ENCODE results near the gene MRPL27.

MRPL27 gene

DNA sequence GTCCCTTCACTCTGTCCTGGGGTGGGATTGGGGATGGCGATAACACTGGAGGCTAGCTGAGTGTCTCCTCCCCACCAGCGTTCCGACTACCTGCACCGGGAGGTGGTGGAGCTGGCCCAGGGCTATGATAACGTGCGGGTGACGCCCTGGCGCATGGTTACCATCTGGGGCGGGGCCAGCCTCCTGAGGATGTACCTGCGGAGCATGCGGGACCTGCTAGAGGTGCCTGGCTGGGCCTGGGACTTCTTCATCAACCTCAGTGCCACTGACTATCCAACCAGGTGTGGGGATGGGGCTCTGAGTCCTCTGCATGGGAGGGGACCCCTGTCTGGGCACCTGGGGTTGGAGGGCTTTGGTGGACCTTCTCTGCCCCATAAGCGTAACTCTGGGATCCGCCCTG, 18.2 kb downstream of the MRPL27 start:
- no peak overlapping the region for H3K27ac ChIP-seq (replicated peaks)
- no peak overlapping the region for H3K4me3 ChIP-seq (replicated peaks; ENCODE audit: insufficient read depth, low read length)
- no peak for TF ChIP-seq SPI1 (IDR thresholded peaks at IDR 0.05; ENCODE audit: borderline replicate concordance, low read depth)
- no peak for TF ChIP-seq CTCF (IDR thresholded peaks at IDR 0.05; ENCODE audit: insufficient read depth, low read length)
- TF ChIP-seq GABPA (IDR thresholded peaks at IDR 0.05; ENCODE audit: low read depth): no peak
- TF ChIP-seq, protein P1, sequence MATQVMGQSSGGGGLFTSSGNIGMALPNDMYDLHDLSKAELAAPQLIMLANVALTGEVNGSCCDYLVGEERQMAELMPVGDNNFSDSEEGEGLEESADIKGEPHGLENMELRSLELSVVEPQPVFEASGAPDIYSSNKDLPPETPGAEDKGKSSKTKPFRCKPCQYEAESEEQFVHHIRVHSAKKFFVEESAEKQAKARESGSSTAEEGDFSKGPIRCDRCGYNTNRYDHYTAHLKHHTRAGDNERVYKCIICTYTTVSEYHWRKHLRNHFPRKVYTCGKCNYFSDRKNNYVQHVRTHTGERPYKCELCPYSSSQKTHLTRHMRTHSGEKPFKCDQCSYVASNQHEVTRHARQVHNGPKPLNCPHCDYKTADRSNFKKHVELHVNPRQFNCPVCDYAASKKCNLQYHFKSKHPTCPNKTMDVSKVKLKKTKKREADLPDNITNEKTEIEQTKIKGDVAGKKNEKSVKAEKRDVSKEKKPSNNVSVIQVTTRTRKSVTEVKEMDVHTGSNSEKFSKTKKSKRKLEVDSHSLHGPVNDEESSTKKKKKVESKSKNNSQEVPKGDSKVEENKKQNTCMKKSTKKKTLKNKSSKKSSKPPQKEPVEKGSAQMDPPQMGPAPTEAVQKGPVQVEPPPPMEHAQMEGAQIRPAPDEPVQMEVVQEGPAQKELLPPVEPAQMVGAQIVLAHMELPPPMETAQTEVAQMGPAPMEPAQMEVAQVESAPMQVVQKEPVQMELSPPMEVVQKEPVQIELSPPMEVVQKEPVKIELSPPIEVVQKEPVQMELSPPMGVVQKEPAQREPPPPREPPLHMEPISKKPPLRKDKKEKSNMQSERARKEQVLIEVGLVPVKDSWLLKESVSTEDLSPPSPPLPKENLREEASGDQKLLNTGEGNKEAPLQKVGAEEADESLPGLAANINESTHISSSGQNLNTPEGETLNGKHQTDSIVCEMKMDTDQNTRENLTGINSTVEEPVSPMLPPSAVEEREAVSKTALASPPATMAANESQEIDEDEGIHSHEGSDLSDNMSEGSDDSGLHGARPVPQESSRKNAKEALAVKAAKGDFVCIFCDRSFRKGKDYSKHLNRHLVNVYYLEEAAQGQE (IDR thresholded peaks at IDR 0.05; ENCODE audit: insufficient replicate concordance, low read depth): no peak
- no peak; the same call in 1 of the 2 replicates for TF ChIP-seq POLR2AphosphoS5 (IDR thresholded peaks at IDR 0.05; ENCODE audit: low read depth)
- no peaks in the 10 kb centered on the region for H3K27me3 ChIP-seq (ENCODE audit: insufficient read depth, poor library complexity, severe bottlenecking)
- DNase-seq (ENCODE audit: low read depth in 1 of 2, low spot score in 1 of 2): no peak

- TF ChIP-seq, protein P1 (IDR thresholded peaks at IDR 0.05; ENCODE audit: insufficient replicate concordance, low read depth): no peak
- TF ChIP-seq SPI1 (IDR thresholded peaks at IDR 0.05; ENCODE audit: borderline replicate concordance, low read depth) (no peak), GABPA (IDR thresholded peaks at IDR 0.05; ENCODE audit: low read depth) (no peak), POLR2AphosphoS5 (IDR thresholded peaks at IDR 0.05; ENCODE audit: low read depth) (no peak), CTCF (IDR thresholded peaks at IDR 0.05; ENCODE audit: insufficient read depth, low read length) (no peak)
- H3K4me3 ChIP-seq (replicated peaks; ENCODE audit: insufficient read depth, low read length): no peak overlapping the region
- no peak overlapping the region for H3K27ac ChIP-seq (replicated peaks)
- no peaks in the 10 kb centered on the region for H3K27me3 ChIP-seq (ENCODE audit: insufficient read depth, poor library complexity, severe bottlenecking)
- DNase-seq (ENCODE audit: low read depth in 1 of 2, low spot score in 1 of 2): no peak
Measured at GRCh38 chr17:50354198-50354597, 18.8 kb downstream of the MRPL27 start.

DNA sequence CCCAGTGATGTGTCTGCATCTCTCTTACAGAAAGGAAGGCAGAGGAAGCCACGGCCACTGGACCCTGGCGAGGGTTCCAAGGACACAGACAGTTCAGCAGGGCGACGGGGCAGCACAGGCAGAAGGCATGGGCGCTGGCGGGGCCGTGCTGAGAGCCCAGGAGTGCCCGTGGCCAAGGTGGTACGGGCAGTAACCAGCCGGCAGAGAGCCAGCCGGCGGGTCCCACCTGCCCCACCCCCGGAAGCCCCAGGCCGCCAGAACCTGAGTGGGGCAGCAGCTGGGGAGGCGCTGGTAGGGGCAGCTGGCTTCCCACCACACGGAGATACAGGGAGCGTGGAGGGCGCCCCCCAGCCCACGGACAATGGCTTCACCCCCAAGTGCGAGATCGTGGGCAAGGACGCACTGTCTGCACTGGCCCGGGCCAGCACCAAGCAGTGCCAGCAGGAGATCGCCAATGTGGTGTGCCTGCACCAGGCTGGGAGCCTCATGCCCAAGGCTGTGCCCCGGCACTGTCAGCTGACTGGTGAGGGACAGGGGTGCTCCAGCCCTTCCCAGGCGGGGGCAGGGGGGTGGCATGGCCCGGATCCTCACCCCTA, 19.3 kb downstream of the MRPL27 start:
- Histone ChIP-seq H3K4me3 (replicated peaks; ENCODE audit: insufficient read depth, low read length) (no peak overlapping the region), H3K27me3 (ENCODE audit: insufficient read depth, poor library complexity, severe bottlenecking) (no peaks in the 10 kb centered on the region), H3K27ac (replicated peaks) (no peak overlapping the region)
- DNase-seq (ENCODE audit: low read depth in 1 of 2, low spot score in 1 of 2): no peak
- TF ChIP-seq POLR2AphosphoS5 (IDR thresholded peaks at IDR 0.05; ENCODE audit: low read depth) (no peak), GABPA (IDR thresholded peaks at IDR 0.05; ENCODE audit: low read depth) (no peak)

DNA sequence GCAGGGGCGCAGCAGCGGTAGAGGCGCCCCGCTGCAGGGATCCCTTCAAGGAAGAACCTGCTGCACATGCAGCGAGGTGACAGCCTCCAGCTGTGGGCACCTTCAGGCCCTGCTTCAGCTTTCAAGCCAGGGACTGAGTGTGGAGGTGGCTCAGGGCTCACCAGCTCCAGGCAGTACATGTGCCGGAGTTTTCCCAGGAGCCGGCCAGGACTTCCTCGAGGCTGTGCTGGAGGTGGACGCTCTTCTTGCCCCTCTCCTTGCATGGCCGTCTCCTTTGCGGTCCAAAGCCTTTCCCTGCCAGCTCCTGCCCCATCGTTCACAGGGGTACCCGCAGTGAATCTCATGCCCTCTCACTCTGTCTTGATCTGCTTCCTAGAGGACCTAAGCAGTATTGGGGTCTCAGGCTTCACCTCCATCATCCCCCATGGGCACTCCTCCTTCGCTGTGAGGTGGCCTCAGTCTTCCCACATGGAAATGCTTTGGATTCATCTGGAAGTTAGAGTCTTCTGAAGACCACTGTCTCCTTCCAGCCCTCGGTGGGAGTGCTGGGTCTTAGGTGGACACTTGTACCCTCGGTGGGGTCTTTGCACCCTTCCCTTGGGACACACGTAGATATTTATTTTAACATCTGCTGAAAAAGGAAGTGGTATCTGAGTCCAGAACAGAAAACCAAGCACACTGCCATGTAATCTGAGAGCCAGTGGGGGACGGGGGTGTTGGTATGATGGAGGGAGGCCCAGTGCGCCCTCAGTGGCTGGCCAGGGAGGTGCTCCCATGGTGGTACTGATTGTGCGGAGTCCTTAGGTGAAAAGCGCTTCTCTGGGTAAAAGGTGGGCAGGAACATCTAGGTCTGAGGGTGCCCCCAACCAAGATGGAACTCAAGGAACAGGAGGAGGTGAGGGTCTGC, 20.0 kb downstream of the MRPL27 start:
- Histone ChIP-seq H3K27me3 (ENCODE audit: insufficient read depth, poor library complexity, severe bottlenecking) (no peaks in the 10 kb centered on the region), H3K4me3 (replicated peaks; ENCODE audit: insufficient read depth, low read length) (no peak overlapping the region), H3K27ac (replicated peaks) (no peak overlapping the region)
- no peak for TF ChIP-seq GABPA (IDR thresholded peaks at IDR 0.05; ENCODE audit: low read depth)
- 0 out of 2 replicates have a peak, but pooled peaks have one; percentile 9 for TF ChIP-seq POLR2AphosphoS5 (IDR thresholded peaks at IDR 0.05; ENCODE audit: low read depth)
- no peak for DNase-seq (ENCODE audit: low read depth in 1 of 2, low spot score in 1 of 2)
